Tibial artery (tissue), 4 donors: Measurements from ENCODE around the gene MYO10.

Source experiments
- DNase-seq, 2 donors: peaks; one replicate each; pipeline ENCODE4 v3.0.0-alpha.2; 2019
- H3K27ac ChIP-seq, 2 donors: fragments of 200-600 bp; sonication (generic) in 1 of 2; 1 replicate in 1 of 2; 2 replicates in 1 of 2; pipeline ENCODE4 v1.5.1; 2018 to 2019; ENCODE audit warnings: mild to moderate bottlenecking in 1 of 2
- H3K27me3 ChIP-seq, 2 donors: fragments of 200-600 bp; sonication (generic) in 1 of 2; one replicate each; pipeline versions ENCODE4 v1.5.1 to v1.6.0; 2016 to 2019
- H3K36me3 ChIP-seq, 3 donors: fragments of 200-600 bp; sonication (generic) in 2 of 3; one replicate each; pipeline ENCODE4 v1.5.1; 2016 to 2019; ENCODE audit warnings: mild to moderate bottlenecking in 2 of 3
- H3K4me1 ChIP-seq, 4 donors: fragments of 200-600 bp; sonication (generic) in 2 of 4; 1 replicate in 3 of 4; 2 replicates in 1 of 4; pipeline ENCODE4 v1.5.1; 2016 to 2019
- H3K4me3 ChIP-seq, 2 donors: fragments of 200-600 bp; sonication (generic) in 1 of 2; 1 replicate in 1 of 2; 2 replicates in 1 of 2; pipeline ENCODE4 v1.5.1; 2018 to 2019; ENCODE audit warnings: mild to moderate bottlenecking in 2 of 2
- H3K9me3 ChIP-seq, 3 donors: fragments of 200-600 bp; sonication (generic) in 1 of 3; one replicate each; pipeline ENCODE4 v1.5.1; 2016 to 2019
- CTCF ChIP-seq, 2 experiments: fragments of 200-600 bp in 1 of 2; fragments of 450-650 bp in 1 of 2; IDR thresholded peaks; one replicate each; pipeline ENCODE4 v1.5.1; 2017 to 2019; ENCODE audit warnings: antibody characterized with exemption in 2 of 2, mild to moderate bottlenecking in 1 of 2, moderate library complexity in 1 of 2
- intact Hi-C: fragments of 100-400 bp; cut with DNase I; formaldehyde crosslinking; loops from one replicate; pipeline ENCODE4 v1.15.0; 2023; ENCODE audit warnings: low total_unique reads

The MYO10 gene

GRCh38 chr5:16701134-16702099 lies 234.7 kb downstream of the MYO10 start:
- no peak overlapping the region for H3K27ac ChIP-seq

GRCh38 chr5:16700081-16700480 lies 236.0 kb downstream of the MYO10 start:
- Histone ChIP-seq H3K27ac (no peak overlapping the region), H3K9me3 (no peaks in the 10 kb centered on the region), H3K4me3 (no peak overlapping the region), H3K27me3 (no peaks in the 10 kb centered on the region), H3K4me1 (no peaks in the 10 kb centered on the region), H3K36me3 (peaks cover 31 to 49% (median 33%) of the 10 kb centered on the region in 3 donors)
- no peak for TF ChIP-seq CTCF (IDR thresholded peaks at IDR 0.05)
- intact Hi-C loops, result no loop called here
- DNase-seq, result no peak

More at GRCh38 chr5:16701134-16702099, 234.7 kb downstream of the MYO10 start:
- no peak overlapping the region for H3K4me3 ChIP-seq
- no peaks in the 10 kb centered on the region for H3K27me3 ChIP-seq
- H3K36me3 ChIP-seq, result peaks cover 32 to 49% (median 38%) of the 10 kb centered on the region in 3 donors
- H3K4me1 ChIP-seq, result no peaks in the 10 kb centered on the region
- no peaks in the 10 kb centered on the region for H3K9me3 ChIP-seq
- intact Hi-C loops, result no loop called here
- no peak for TF ChIP-seq CTCF (IDR thresholded peaks at IDR 0.05)
- DNase-seq, result no peak

GRCh38 chr5:16695779-16696178 lies 240.3 kb downstream of the MYO10 start:
- Histone ChIP-seq H3K4me1 (no peaks in the 10 kb centered on the region), H3K4me3 (no peak overlapping the region), H3K27ac (no peak overlapping the region), H3K27me3 (no peaks in the 10 kb centered on the region), H3K9me3 (no peaks in the 10 kb centered on the region), H3K36me3 (peaks cover 14 to 36% (median 20%) of the 10 kb centered on the region in 3 donors)
- no peak for TF ChIP-seq CTCF (IDR thresholded peaks at IDR 0.05)
- intact Hi-C loops, result loop anchor here (10.0 kb wide), 1 partner anchor 489 kb away; no protein-coding TSS in a partner anchor
- DNase-seq, result no peak

- Histone ChIP-seq H3K4me3 (no peak overlapping the region), H3K36me3 (peaks cover 11 to 36% (median 17%) of the 10 kb centered on the region in 3 donors), H3K27ac (no peak overlapping the region), H3K9me3 (no peaks in the 10 kb centered on the region), H3K27me3 (no peaks in the 10 kb centered on the region), H3K4me1 (no peaks in the 10 kb centered on the region)
- DNase-seq, result no peak
- intact Hi-C loops, result loop anchor here (10.0 kb wide), 1 partner anchor 491 kb away; no protein-coding TSS in a partner anchor
- no peak for TF ChIP-seq CTCF (IDR thresholded peaks at IDR 0.05)
These were observed 242.2 kb downstream of the MYO10 start for GRCh38 chr5:16693879-16694278.

- Histone ChIP-seq H3K4me1 (peaks cover 0 to 11% (median 5%) of the 10 kb centered on the region in 4 donors), H3K4me3 (no peak overlapping the region), H3K9me3 (no peaks in the 10 kb centered on the region), H3K27ac (no peak overlapping the region), H3K36me3 (peaks cover 11 to 49% (median 22%) of the 10 kb centered on the region in 3 donors), H3K27me3 (no peaks in the 10 kb centered on the region)
- DNase-seq, result no peak
- intact Hi-C loops, result loop anchor here (10.0 kb wide), 1 partner anchor 493 kb away; no protein-coding TSS in a partner anchor
- TF ChIP-seq CTCF (IDR thresholded peaks at IDR 0.05), result no peak
These were observed 244.4 kb downstream of the MYO10 start for GRCh38 chr5:16691731-16692130.
